ENCODE measurements around the gene UBD. TPM values are rescaled to one million over a fixed set of nuclear protein-coding genes. Genes with fewer than 3 reads are reported as not detected.

Gene UBD
- total RNA-seq, 1 experiment from 2014 or later = 4.9 TPM

GRCh38 chr6:29527126-29527525 is 32.4 kb downstream of the UBD start:
- Mint-ChIP-seq H3K27ac (ENCODE audit: unreplicated experiment) (no peak overlapping the region), H3K9me3 (ENCODE audit: unreplicated experiment) (peaks cover 10% of the 10 kb centered on the region), H3K27me3 (ENCODE audit: insufficient read depth, unreplicated experiment) (peaks cover 5% of the 10 kb centered on the region), H3K4me3 (ENCODE audit: unreplicated experiment) (no peak overlapping the region), H3K36me3 (ENCODE audit: insufficient read depth, unreplicated experiment) (no peaks in the 10 kb centered on the region), H3K4me1 (ENCODE audit: low read depth, unreplicated experiment) (no peaks in the 10 kb centered on the region)
- H3K27me3 ChIP-seq (replicated peaks; ENCODE audit: control insufficient read depth, insufficient read depth, low read length) = no peaks in the 10 kb centered on the region
- intact Hi-C loops (cut with micrococcal nuclease; ENCODE audit: unreplicated experiment) = no loop called here
- DNase-seq = no peak
- ChIA-PET CTCF (no interaction called here), POLR2A (no interaction called here)
- H3K36me3 ChIP-seq (ENCODE audit: control insufficient read depth, insufficient read depth, low read length) = no peaks in the 10 kb centered on the region
- peaks cover 4% of the 10 kb centered on the region; the same call in 1 of the 2 replicates for H3K9me3 ChIP-seq
- TF ChIP-seq, protein P1, sequence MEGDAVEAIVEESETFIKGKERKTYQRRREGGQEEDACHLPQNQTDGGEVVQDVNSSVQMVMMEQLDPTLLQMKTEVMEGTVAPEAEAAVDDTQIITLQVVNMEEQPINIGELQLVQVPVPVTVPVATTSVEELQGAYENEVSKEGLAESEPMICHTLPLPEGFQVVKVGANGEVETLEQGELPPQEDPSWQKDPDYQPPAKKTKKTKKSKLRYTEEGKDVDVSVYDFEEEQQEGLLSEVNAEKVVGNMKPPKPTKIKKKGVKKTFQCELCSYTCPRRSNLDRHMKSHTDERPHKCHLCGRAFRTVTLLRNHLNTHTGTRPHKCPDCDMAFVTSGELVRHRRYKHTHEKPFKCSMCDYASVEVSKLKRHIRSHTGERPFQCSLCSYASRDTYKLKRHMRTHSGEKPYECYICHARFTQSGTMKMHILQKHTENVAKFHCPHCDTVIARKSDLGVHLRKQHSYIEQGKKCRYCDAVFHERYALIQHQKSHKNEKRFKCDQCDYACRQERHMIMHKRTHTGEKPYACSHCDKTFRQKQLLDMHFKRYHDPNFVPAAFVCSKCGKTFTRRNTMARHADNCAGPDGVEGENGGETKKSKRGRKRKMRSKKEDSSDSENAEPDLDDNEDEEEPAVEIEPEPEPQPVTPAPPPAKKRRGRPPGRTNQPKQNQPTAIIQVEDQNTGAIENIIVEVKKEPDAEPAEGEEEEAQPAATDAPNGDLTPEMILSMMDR (IDR thresholded peaks at IDR 0.05; ENCODE audit: insufficient read depth in 1 of 2, low read depth in 1 of 2, low read length in 1 of 2, severe bottlenecking in 1 of 2, unreplicated experiment in 1 of 2) = no peak
- no peak overlapping the region for H3K4me3 ChIP-seq (ENCODE audit: low read depth, low read length)
- BruUV-seq (replicated peaks) = no TSS peak
- H3K4me1 ChIP-seq = no peaks in the 10 kb centered on the region

- Histone ChIP-seq H3K4me1 (no peaks in the 10 kb centered on the region), H3K36me3 (ENCODE audit: control insufficient read depth, insufficient read depth, low read length) (no peaks in the 10 kb centered on the region), H3K4me3 (ENCODE audit: low read depth, low read length) (no peak overlapping the region), H3K27me3 (replicated peaks; ENCODE audit: control insufficient read depth, insufficient read depth, low read length) (no peaks in the 10 kb centered on the region), H3K9me3 (peaks cover 4% of the 10 kb centered on the region; the same call in 1 of the 2 replicates)
- no peaks in the 10 kb centered on the region for H3K4me1 Mint-ChIP-seq (ENCODE audit: low read depth, unreplicated experiment)
- intact Hi-C loops (cut with micrococcal nuclease; ENCODE audit: unreplicated experiment) = no loop called here
- H3K36me3 Mint-ChIP-seq (ENCODE audit: insufficient read depth, unreplicated experiment) = no peaks in the 10 kb centered on the region
- ChIA-PET POLR2A (no interaction called here), CTCF (no interaction called here)
- H3K27me3 Mint-ChIP-seq (ENCODE audit: insufficient read depth, unreplicated experiment) = peaks cover 5% of the 10 kb centered on the region
- BruUV-seq (replicated peaks) = no TSS peak
- TF ChIP-seq, protein P1 (IDR thresholded peaks at IDR 0.05; ENCODE audit: insufficient read depth in 1 of 2, low read depth in 1 of 2, low read length in 1 of 2, severe bottlenecking in 1 of 2, unreplicated experiment in 1 of 2) = no peak
- peaks cover 10% of the 10 kb centered on the region for H3K9me3 Mint-ChIP-seq (ENCODE audit: unreplicated experiment)
- H3K4me3 Mint-ChIP-seq (ENCODE audit: unreplicated experiment) = no peak overlapping the region
- no peak overlapping the region for H3K27ac Mint-ChIP-seq (ENCODE audit: unreplicated experiment)
- DNase-seq = no peak
These were observed 34.3 kb downstream of the UBD start for GRCh38 chr6:29525311-29525639.

DNA sequence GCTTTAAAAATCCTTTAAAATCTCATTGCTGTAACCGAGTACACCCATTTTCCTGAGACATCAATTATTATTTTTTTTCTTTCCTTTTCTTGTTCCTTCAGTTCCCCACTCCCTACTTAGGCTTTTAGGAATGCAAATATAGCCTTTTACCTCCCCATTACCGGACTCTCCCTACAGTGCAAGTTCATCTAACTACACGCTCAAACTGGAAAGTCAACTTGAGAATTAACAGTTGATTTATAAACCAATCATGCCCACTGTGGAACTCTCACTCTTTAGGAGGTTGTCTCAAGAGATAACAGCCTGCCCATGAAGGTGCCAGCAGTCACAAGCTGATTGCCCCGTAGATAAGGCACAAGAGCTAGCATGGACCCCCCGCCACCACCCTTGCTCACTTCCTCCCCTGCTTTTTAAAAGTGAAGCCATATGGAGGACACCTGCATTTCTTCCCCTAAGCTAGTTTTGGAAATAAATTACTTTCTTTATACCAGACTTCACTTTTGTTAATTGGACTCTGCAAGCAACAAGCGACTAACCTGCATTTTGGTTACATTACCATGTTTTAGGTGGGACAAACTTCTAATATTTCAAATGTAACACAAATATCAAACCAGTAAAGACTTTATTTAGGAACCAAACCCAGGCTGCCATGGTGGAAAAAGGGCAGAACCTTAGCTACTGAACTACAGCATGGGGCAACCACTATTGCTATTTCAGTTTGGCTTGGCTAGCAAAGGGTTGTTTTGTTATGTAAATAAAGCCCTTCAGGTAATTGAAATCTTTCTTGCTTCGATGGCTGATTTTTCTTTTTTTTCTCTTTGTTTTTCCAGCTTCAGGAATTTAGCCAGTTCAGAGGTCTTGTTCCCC is 34.9 kb downstream of the UBD start:
- Mint-ChIP-seq H3K27me3 (ENCODE audit: insufficient read depth, unreplicated experiment) (peaks cover 5% of the 10 kb centered on the region), H3K9me3 (ENCODE audit: unreplicated experiment) (peaks cover 10% of the 10 kb centered on the region), H3K36me3 (ENCODE audit: insufficient read depth, unreplicated experiment) (no peaks in the 10 kb centered on the region), H3K4me3 (ENCODE audit: unreplicated experiment) (no peak overlapping the region), H3K27ac (ENCODE audit: unreplicated experiment) (no peak overlapping the region), H3K4me1 (ENCODE audit: low read depth, unreplicated experiment) (no peaks in the 10 kb centered on the region)
- Histone ChIP-seq H3K4me1 (no peaks in the 10 kb centered on the region), H3K36me3 (ENCODE audit: control insufficient read depth, insufficient read depth, low read length) (no peaks in the 10 kb centered on the region), H3K9me3 (peaks cover 4% of the 10 kb centered on the region; the same call in 1 of the 2 replicates), H3K4me3 (ENCODE audit: low read depth, low read length) (no peak overlapping the region), H3K27me3 (replicated peaks; ENCODE audit: control insufficient read depth, insufficient read depth, low read length) (no peaks in the 10 kb centered on the region)
- BruUV-seq (replicated peaks) = no TSS peak
- intact Hi-C loops (cut with micrococcal nuclease; ENCODE audit: unreplicated experiment) = no loop called here
- no peak for DNase-seq
- TF ChIP-seq, protein P1 (IDR thresholded peaks at IDR 0.05; ENCODE audit: insufficient read depth in 1 of 2, low read depth in 1 of 2, low read length in 1 of 2, severe bottlenecking in 1 of 2, unreplicated experiment in 1 of 2) = no peak
- ChIA-PET CTCF (no interaction called here), POLR2A (no interaction called here)
